Trophoblast cell (in vitro differentiated cells and primary cell): ENCODE results near the gene CATSPER2.
"Not testable (repeated sequence)": the region's sequence is repeated elsewhere in the genome, so short reads cannot be mapped to it uniquely, and the experiment has no call there.

Experiments
- DNase-seq, 2 donors: peaks; one replicate each; pipeline ENCODE4 v3.0.0-alpha.2; 2016
- H2AFZ ChIP-seq: 2 replicates; pipeline ENCODE4 v1.6.1; 2013; ENCODE audit warnings: low read length, moderate library complexity, mild to moderate bottlenecking; ENCODE audit not compliant: insufficient read depth, poor library complexity
- H2AK5ac ChIP-seq: 2 replicates; pipeline ENCODE4 v1.6.1; 2013; ENCODE audit warnings: mild to moderate bottlenecking, low read length
- H2BK120ac ChIP-seq: 2 replicates; pipeline ENCODE4 v1.6.1; 2013; ENCODE audit warnings: low read length, mild to moderate bottlenecking, moderate library complexity; ENCODE audit not compliant: insufficient read depth, poor library complexity
- H2BK12ac ChIP-seq: 2 replicates; pipeline ENCODE4 v1.6.1; 2013; ENCODE audit warnings: mild to moderate bottlenecking, low read length, moderate library complexity
- H2BK5ac ChIP-seq: 2 replicates; pipeline ENCODE4 v1.6.1; 2013; ENCODE audit warnings: low read length, low read depth, moderate library complexity, mild to moderate bottlenecking; ENCODE audit not compliant: poor library complexity
- H3K14ac ChIP-seq: 2 replicates; pipeline ENCODE4 v1.6.1; 2013; ENCODE audit warnings: mild to moderate bottlenecking, low read length
- H3K18ac ChIP-seq: 2 replicates; pipeline ENCODE4 v1.6.1; 2013; ENCODE audit warnings: mild to moderate bottlenecking, low read length
- H3K23ac ChIP-seq: 2 replicates; pipeline ENCODE4 v1.6.1; 2013; ENCODE audit warnings: low read length
- H3K27ac ChIP-seq: 2 replicates; pipeline ENCODE4 v1.5.1; 2013; ENCODE audit warnings: low read depth, mild to moderate bottlenecking, inconsistent platforms, low read length, moderate library complexity
- H3K27me3 ChIP-seq: 2 replicates; pipeline ENCODE4 v1.6.1; 2013; ENCODE audit warnings: inconsistent platforms, mild to moderate bottlenecking, low read length, moderate library complexity; ENCODE audit not compliant: insufficient read depth
- H3K36me3 ChIP-seq, 2 experiments: 1 replicate in 1 of 2; 2 replicates in 1 of 2; pipeline ENCODE4 v1.6.1; 2013; ENCODE audit warnings: low read length in 2 of 2, mild to moderate bottlenecking in 2 of 2, moderate library complexity in 1 of 2; ENCODE audit not compliant: insufficient read depth in 2 of 2, control insufficient read depth in 1 of 2
- H3K4ac ChIP-seq: 2 replicates; pipeline ENCODE4 v1.6.1; 2013; ENCODE audit warnings: low read depth, mild to moderate bottlenecking, low read length, moderate library complexity
- H3K4me1 ChIP-seq, 2 experiments: 1 replicate in 1 of 2; 2 replicates in 1 of 2; pipeline ENCODE4 v1.6.1; 2013; ENCODE audit warnings: low read length in 2 of 2, mild to moderate bottlenecking in 2 of 2, moderate library complexity in 1 of 2; ENCODE audit not compliant: insufficient read depth in 2 of 2, control insufficient read depth in 1 of 2
- H3K4me2 ChIP-seq: 2 replicates; pipeline ENCODE4 v1.6.1; 2013; ENCODE audit warnings: inconsistent platforms, mild to moderate bottlenecking, low read length, moderate library complexity
- H3K4me3 ChIP-seq: 2 replicates; pipeline ENCODE4 v1.5.1; 2013; ENCODE audit warnings: mild to moderate bottlenecking, low read depth, low read length, inconsistent platforms
- H3K79me1 ChIP-seq: one replicate; pipeline ENCODE4 v1.6.1; 2013; ENCODE audit warnings: low read length
- H3K79me2 ChIP-seq: 2 replicates; pipeline ENCODE4 v1.6.1; 2013; ENCODE audit warnings: low read length, mild to moderate bottlenecking; ENCODE audit not compliant: control insufficient read depth, insufficient read depth, poor library complexity
- H3K9ac ChIP-seq: 2 replicates; pipeline ENCODE4 v1.6.1; 2013; ENCODE audit warnings: mild to moderate bottlenecking, low read length
- H3K9me3 ChIP-seq: 2 replicates; pipeline ENCODE4 v1.6.1; 2013; ENCODE audit warnings: low read depth, mild to moderate bottlenecking, control low read depth, inconsistent platforms, low read length; ENCODE audit not compliant: insufficient read depth
- H4K12ac ChIP-seq: 2 replicates; pipeline ENCODE4 v1.6.1; 2013; ENCODE audit warnings: low read depth, mild to moderate bottlenecking, low read length, moderate library complexity
- H4K8ac ChIP-seq: 2 replicates; pipeline ENCODE4 v1.6.1; 2013; ENCODE audit warnings: low read depth, mild to moderate bottlenecking, low read length, moderate library complexity
- H4K91ac ChIP-seq: one replicate; pipeline ENCODE4 v1.6.1; 2013; ENCODE audit warnings: low read depth, mild to moderate bottlenecking, low read length, moderate library complexity
- whole genome bisulfite sequencing: extraction: QIAGEN DNeasy Blood & Tissue Kit; methylation state at CpG from one replicate; pipeline ENCODE4 v1.1.7; 2013; ENCODE audit warnings: missing lambda C conversion rate; ENCODE audit not compliant: insufficient read length, insufficient coverage; ENCODE audit errors: extremely low coverage; 5-methylcytosine and 5-hydroxymethylcytosine counted together

The CATSPER2 gene

GRCh38 chr15:43659727-43660126 lies 11.1 kb upstream of the CATSPER2 start:
- H2BK5ac ChIP-seq, H2BK120ac ChIP-seq, H4K91ac ChIP-seq, H3K14ac ChIP-seq, H3K79me2 ChIP-seq, H3K9me3 ChIP-seq, H3K4me3 ChIP-seq, H3K27ac ChIP-seq, H3K27me3 ChIP-seq, DNase-seq, H3K36me3 ChIP-seq, H2AK5ac ChIP-seq, H3K23ac ChIP-seq, H3K9ac ChIP-seq, H3K79me1 ChIP-seq, H2BK12ac ChIP-seq, H3K18ac ChIP-seq, H3K4me1 ChIP-seq, H4K12ac ChIP-seq, H2AFZ ChIP-seq, H4K8ac ChIP-seq, H3K4ac ChIP-seq, H3K4me2 ChIP-seq: not testable (repeated sequence)
- no CpG with 5 or more reads among the region's 10 CpGs for WGBS

- no CpG with 5 or more reads among the region's 16 CpGs for WGBS
- not testable (repeated sequence) for H2BK120ac ChIP-seq
These were observed 834 bp upstream of the CATSPER2 start for GRCh38 chr15:43649430-43649926.

GRCh38 chr15:43638464-43639204 lies 10.0 kb downstream of the CATSPER2 start:
- peak overlapping the region; percentile 42 for H3K23ac ChIP-seq
- H3K27ac ChIP-seq, H2AFZ ChIP-seq, H4K91ac ChIP-seq, H3K4me1 ChIP-seq, H4K12ac ChIP-seq, H3K18ac ChIP-seq, H3K79me1 ChIP-seq, H3K9me3 ChIP-seq, H2BK12ac ChIP-seq, H3K4me3 ChIP-seq, H3K4me2 ChIP-seq, H3K27me3 ChIP-seq, DNase-seq, H2BK5ac ChIP-seq, H2BK120ac ChIP-seq, H3K36me3 ChIP-seq, H3K9ac ChIP-seq, H2AK5ac ChIP-seq, H3K14ac ChIP-seq, H3K4ac ChIP-seq, H4K8ac ChIP-seq, H3K79me2 ChIP-seq: not testable (repeated sequence)
- WGBS = no CpG with 5 or more reads among the region's 8 CpGs

More at GRCh38 chr15:43649430-43649926, 834 bp upstream of the CATSPER2 start:
- not testable (repeated sequence) for H4K8ac ChIP-seq, H3K4me3 ChIP-seq, H3K4me1 ChIP-seq, DNase-seq, H3K18ac ChIP-seq, H3K36me3 ChIP-seq, H3K9me3 ChIP-seq, H2AFZ ChIP-seq, H2AK5ac ChIP-seq, H3K4me2 ChIP-seq, H3K27me3 ChIP-seq, H4K91ac ChIP-seq, H4K12ac ChIP-seq, H3K27ac ChIP-seq, H3K79me1 ChIP-seq, H3K23ac ChIP-seq, H2BK12ac ChIP-seq, H3K9ac ChIP-seq, H2BK5ac ChIP-seq, H3K4ac ChIP-seq, H3K14ac ChIP-seq, H3K79me2 ChIP-seq

GRCh38 chr15:43626937-43627336 lies 21.7 kb downstream of the CATSPER2 start:
- not testable (repeated sequence) for H4K91ac ChIP-seq, H3K4me2 ChIP-seq, DNase-seq, H3K79me1 ChIP-seq, H3K36me3 ChIP-seq, H3K4ac ChIP-seq, H4K12ac ChIP-seq, H2BK5ac ChIP-seq, H2AK5ac ChIP-seq, H2AFZ ChIP-seq, H2BK12ac ChIP-seq, H3K27ac ChIP-seq, H3K9ac ChIP-seq, H3K79me2 ChIP-seq, H3K9me3 ChIP-seq, H2BK120ac ChIP-seq, H3K27me3 ChIP-seq, H3K18ac ChIP-seq, H4K8ac ChIP-seq, H3K4me1 ChIP-seq, H3K23ac ChIP-seq, H3K14ac ChIP-seq, H3K4me3 ChIP-seq
